ENCODE results near the gene SNAI3.

DNA sequence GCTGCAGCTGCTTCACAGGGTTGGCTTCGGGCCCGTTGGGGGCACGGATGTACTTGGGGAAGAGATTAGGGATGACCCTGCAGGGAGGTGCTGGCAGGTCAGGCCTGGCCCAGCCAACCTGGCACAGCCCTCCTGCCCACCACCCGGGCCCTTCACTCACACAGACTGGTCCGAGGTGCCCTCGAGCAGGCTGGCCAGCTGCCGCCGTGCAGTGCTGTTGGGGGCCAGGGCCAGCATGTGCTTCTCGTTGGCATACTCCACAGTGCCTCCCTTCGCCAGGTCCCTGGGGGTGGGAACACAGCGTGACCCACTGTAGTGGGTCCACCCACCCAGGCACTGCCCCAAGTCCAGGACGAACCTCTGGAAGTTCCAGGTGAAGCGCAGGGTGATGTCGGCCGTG lies 29.9 kb upstream of the SNAI3 start:
- no peak for TF ChIP-seq ARNTL (CRISPR knock-in tag; IDR thresholded peaks at IDR 0.05; ENCODE audit: borderline replicate concordance, low read depth)
- TF ChIP-seq OSR1 (CRISPR knock-in tag; IDR thresholded peaks at IDR 0.05) = no peak
- TF ChIP-seq, protein P1, sequence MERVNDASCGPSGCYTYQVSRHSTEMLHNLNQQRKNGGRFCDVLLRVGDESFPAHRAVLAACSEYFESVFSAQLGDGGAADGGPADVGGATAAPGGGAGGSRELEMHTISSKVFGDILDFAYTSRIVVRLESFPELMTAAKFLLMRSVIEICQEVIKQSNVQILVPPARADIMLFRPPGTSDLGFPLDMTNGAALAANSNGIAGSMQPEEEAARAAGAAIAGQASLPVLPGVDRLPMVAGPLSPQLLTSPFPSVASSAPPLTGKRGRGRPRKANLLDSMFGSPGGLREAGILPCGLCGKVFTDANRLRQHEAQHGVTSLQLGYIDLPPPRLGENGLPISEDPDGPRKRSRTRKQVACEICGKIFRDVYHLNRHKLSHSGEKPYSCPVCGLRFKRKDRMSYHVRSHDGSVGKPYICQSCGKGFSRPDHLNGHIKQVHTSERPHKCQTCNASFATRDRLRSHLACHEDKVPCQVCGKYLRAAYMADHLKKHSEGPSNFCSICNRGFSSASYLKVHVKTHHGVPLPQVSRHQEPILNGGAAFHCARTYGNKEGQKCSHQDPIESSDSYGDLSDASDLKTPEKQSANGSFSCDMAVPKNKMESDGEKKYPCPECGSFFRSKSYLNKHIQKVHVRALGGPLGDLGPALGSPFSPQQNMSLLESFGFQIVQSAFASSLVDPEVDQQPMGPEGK (CRISPR knock-in tag; IDR thresholded peaks at IDR 0.05; ENCODE audit: borderline replicate concordance) = no peak
- TF ChIP-seq ZNF8 (CRISPR knock-in tag; IDR thresholded peaks at IDR 0.05) = no peak
- no peak for TF ChIP-seq CREB5 (CRISPR knock-in tag; IDR thresholded peaks at IDR 0.05; ENCODE audit: low read depth)
- no peak for TF ChIP-seq ZFP3 (CRISPR knock-in tag; IDR thresholded peaks at IDR 0.05)
- TF ChIP-seq BACH2 (CRISPR knock-in tag; IDR thresholded peaks at IDR 0.05; ENCODE audit: borderline replicate concordance) = no peak
